Progenitor cell of endocrine pancreas (in vitro differentiated cells): ENCODE measurements around the gene MEGF6. TPM values are rescaled to one million over a fixed set of nuclear protein-coding genes. Genes with fewer than 3 reads are reported as not detected.

ENCODE experiments used
- DNase-seq: peaks from one replicate; pipeline ENCODE4 v3.0.0; 2021; ENCODE audit warnings: low spot score; ENCODE audit not compliant: unreplicated experiment
- H3K27ac Mint-ChIP-seq: 2 replicates; pipeline ENCODE4 v1.8.0; 2021; ENCODE audit warnings: mild to moderate bottlenecking, moderate library complexity, mixed read lengths
- H3K27me3 Mint-ChIP-seq: 2 replicates; pipeline ENCODE4 v1.8.0; 2021; ENCODE audit warnings: mixed read lengths
- H3K36me3 Mint-ChIP-seq: 2 replicates; pipeline ENCODE4 v1.8.0; 2022; ENCODE audit warnings: mixed read lengths; ENCODE audit not compliant: insufficient read depth
- H3K4me1 Mint-ChIP-seq: 2 replicates; pipeline ENCODE4 v1.8.0; 2021; ENCODE audit warnings: low read depth, mixed read lengths
- H3K4me3 Mint-ChIP-seq: 2 replicates; pipeline ENCODE4 v1.8.0; 2021; ENCODE audit warnings: low read depth, mild to moderate bottlenecking, moderate library complexity, mixed read lengths
- H3K9me3 Mint-ChIP-seq: 2 replicates; pipeline ENCODE4 v1.8.0; 2021; ENCODE audit warnings: low read depth, mixed read lengths
- CTCF ChIP-seq: fragments of 200-600 bp; sonication (generic); IDR thresholded peaks from one replicate; pipeline ENCODE4 v1.5.0; 2021; ENCODE audit warnings: antibody characterized with exemption, mild to moderate bottlenecking; ENCODE audit not compliant: unreplicated experiment
- total RNA-seq: library from RNA; stranded (reverse); gene quantifications from 2 replicates; pipeline ENCODE4 v1.2.1, GENCODE V29; 2021

Gene MEGF6
- total RNA-seq, 1 donor from 2014 or later, result 83.8 TPM

DNA sequence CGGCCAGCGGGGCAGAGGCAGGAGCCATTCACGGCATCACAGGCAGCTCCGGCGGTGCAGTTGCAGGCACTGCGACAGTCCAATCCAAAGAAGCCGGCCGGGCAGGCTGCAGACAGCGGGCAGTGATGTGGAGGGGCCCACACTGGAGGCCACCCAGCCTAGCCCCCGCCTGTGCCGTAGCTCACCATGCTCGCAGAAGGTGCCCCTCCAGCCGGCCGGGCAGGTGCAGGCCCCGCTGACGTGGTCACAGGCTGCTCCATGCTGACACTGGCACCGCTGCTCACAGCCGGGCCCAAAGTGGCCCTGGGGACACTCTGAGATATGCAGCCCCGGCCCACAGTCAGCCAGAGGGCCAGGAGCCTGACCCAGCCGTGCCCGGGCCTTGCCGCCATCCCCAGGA is 111.7 kb downstream of the MEGF6 start:
- Mint-ChIP-seq H3K4me3 (no peak overlapping the region), H3K36me3 (no peaks in the 10 kb centered on the region), H3K9me3 (no peaks in the 10 kb centered on the region), H3K27ac (no peak overlapping the region), H3K4me1 (no peaks in the 10 kb centered on the region), H3K27me3 (no peaks in the 10 kb centered on the region)
- TF ChIP-seq CTCF, result no peak
- no peak for DNase-seq

DNA sequence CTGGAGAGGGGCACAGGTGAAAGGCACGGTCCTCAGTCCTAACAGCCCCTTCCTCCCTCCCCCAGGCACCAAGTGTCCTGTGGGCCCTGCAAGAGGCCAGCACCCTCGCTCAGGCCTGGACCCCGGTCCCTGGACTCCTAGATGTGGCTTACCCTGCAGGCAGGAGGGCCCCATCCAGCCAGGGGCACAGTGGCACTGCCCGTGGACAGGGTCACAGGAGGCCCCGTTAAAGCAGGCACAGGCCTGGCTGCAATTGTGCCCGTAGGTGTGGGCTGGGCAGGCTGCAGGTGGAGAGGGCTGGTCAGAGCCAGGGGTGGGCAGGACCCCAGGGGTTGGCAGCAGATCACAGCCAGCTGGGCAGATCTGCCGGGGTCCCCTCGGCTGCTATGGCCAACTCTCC is 112.3 kb downstream of the MEGF6 start:
- Mint-ChIP-seq H3K4me1 (no peaks in the 10 kb centered on the region), H3K27me3 (no peaks in the 10 kb centered on the region), H3K27ac (no peak overlapping the region), H3K36me3 (no peaks in the 10 kb centered on the region), H3K9me3 (no peaks in the 10 kb centered on the region), H3K4me3 (no peak overlapping the region)
- no peak for DNase-seq
- no peak for TF ChIP-seq CTCF

- no peaks in the 10 kb centered on the region for H3K27me3 Mint-ChIP-seq
- H3K36me3 Mint-ChIP-seq, result no peaks in the 10 kb centered on the region
- no peak for TF ChIP-seq CTCF
- H3K4me1 Mint-ChIP-seq, result no peaks in the 10 kb centered on the region
- H3K27ac Mint-ChIP-seq, result no peak overlapping the region
- H3K4me3 Mint-ChIP-seq, result no peak overlapping the region
- no peak for DNase-seq
- no peaks in the 10 kb centered on the region for H3K9me3 Mint-ChIP-seq
Observed at GRCh38 chr1:3498246-3498930, 112.9 kb downstream of the MEGF6 start.

- no peak overlapping the region for H3K27ac Mint-ChIP-seq
- H3K27me3 Mint-ChIP-seq, result no peaks in the 10 kb centered on the region
- no peaks in the 10 kb centered on the region for H3K9me3 Mint-ChIP-seq
- H3K4me3 Mint-ChIP-seq, result no peak overlapping the region
- H3K36me3 Mint-ChIP-seq, result no peaks in the 10 kb centered on the region
- no peaks in the 10 kb centered on the region for H3K4me1 Mint-ChIP-seq
- DNase-seq, result no peak
- no peak for TF ChIP-seq CTCF
Observed at GRCh38 chr1:3497521-3497920, 113.8 kb downstream of the MEGF6 start.

- Mint-ChIP-seq H3K9me3 (no peaks in the 10 kb centered on the region), H3K27me3 (no peaks in the 10 kb centered on the region), H3K4me3 (no peak overlapping the region), H3K27ac (no peak overlapping the region), H3K36me3 (no peaks in the 10 kb centered on the region), H3K4me1 (no peaks in the 10 kb centered on the region)
- TF ChIP-seq CTCF, result no peak
- DNase-seq, result no peak
Observed at GRCh38 chr1:3496916-3497315, 114.4 kb downstream of the MEGF6 start.
